SK-N-MC (cell line): ENCODE data around the gene OTUB1.

ENCODE experiments used
- EZH2 ChIP-seq: fragments of 200-600 bp; sonication (generic); IDR thresholded peaks from one replicate; pipeline ENCODE4 v1.6.1; 2017; ENCODE audit warnings: antibody characterized with exemption
- POLR2AphosphoS5 ChIP-seq: IDR thresholded peaks from 2 replicates; pipeline ENCODE4 v1.6.1; 2012; ENCODE audit warnings: mild to moderate bottlenecking, low read depth, low read length, borderline replicate concordance

DNA sequence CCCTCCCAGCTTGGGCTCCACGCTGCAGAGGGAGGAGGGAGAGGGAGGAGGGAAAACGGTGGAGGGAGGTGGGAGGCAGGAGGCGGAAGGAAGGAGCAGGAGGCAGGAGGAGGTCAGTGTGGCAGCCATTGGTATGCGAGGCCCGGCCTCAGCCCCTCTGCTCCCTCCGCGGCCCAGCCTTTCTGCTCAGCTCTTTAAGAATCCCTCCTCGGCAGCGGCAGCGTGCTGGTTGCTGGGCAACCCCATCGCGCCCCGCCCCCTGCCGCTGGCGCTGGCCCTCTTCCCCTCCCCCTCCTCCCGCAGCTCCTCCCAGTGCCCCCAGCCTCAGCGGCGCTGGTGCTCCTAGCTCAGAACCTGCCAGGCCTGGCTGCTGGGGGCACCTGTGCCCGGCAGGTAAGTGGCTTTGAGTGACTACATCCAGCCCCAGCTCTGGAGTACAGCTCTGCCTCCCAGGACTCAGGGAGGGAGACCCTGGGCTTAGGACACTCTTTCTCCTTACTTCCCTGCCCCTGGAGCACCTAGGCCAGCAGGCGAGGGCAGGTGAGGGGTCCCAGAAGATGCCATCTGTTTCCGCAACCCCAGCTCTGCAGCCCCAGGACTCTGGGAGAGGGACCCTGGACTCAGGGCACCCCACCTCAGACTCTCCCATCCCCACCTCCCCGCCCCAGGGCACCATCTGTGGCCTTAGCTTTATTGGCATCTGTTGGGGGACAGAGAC, 42.3 kb downstream of the OTUB1 start:
- no peak for TF ChIP-seq EZH2
- no peak for TF ChIP-seq POLR2AphosphoS5
